NCI-H146 (cell line): ENCODE results near the gene REG4.
"Not testable (repeated sequence)": the region's sequence is repeated elsewhere in the genome, so short reads cannot be mapped to it uniquely, and the experiment has no call there.

Experiments
- DNase-seq: peaks from one replicate; lab custom pipeline; 2025; lab: John Stamatoyannopoulos, UW

The REG4 gene

GRCh38 chr1:119806489-119806888 is 4.8 kb downstream of the REG4 start:
- DNase-seq: no peak

GRCh38 chr1:119805746-119806145 is 5.5 kb downstream of the REG4 start:
- no peak for DNase-seq

DNA sequence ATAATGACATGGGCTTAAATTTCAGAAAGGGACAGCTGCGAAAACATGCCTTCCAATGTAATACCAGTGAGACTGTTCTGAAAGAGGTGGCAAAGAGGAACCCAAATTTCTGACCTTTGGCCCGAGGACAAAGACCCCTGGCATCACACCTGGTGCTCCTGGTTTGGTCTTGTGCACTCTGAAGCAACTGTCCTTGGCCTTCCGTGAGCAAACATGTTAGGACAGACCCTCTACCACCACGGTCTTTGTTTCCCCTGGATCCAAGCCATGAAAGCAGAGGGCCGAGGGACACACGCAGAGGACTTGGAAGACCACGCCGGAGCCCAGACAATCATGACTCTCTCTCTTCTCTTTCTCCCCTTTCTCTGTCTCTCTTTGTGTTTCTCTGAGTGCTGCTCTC is 6.0 kb downstream of the REG4 start:
- DNase-seq: no peak

- DNase-seq: no peak
These were observed 11.6 kb downstream of the REG4 start for GRCh38 chr1:119799599-119800177.

DNA sequence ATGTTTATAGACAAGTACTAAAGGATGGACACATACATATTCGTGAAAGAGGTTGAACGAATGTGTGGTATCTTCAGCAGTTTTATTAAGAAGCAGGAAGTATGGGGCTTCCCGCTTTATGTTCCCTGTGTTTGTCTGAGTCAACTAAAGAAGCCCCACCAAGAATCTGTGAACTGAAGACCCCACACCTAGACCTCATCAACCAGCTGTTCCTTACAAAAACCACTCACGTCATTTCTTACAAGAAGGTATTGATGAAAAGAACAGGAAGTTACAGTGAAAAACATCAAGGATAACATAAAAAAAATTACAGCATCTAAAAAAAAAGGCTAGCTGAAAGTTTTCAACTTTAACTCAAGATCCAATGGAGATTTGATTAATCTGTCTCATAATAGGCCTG is 12.3 kb downstream of the REG4 start:
- no peak for DNase-seq

- DNase-seq: no peak
These were observed 13.7 kb downstream of the REG4 start for GRCh38 chr1:119797606-119798005.

GRCh38 chr1:119797162-119797561 is 14.1 kb downstream of the REG4 start:
- DNase-seq: no peak

GRCh38 chr1:119795261-119796200 is 15.7 kb downstream of the REG4 start:
- DNase-seq: no peak

DNA sequence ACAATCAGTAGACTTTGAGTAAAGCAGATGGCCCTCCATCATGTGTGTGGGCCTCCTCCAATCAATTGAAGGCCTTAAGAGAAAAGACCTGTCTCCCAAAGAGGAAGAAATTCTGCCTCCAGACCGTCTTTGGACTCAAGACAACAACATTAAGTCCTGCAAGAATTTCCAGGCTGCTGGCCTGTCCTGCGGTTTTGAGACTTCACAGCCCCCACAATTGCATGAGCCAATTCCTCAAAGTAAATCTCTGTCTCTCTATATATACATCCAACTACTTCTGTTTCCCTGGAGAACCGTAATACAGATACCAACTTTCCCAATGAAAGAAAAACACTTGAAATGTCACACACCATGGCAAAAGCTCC is 16.4 kb downstream of the REG4 start:
- DNase-seq: no peak

DNA sequence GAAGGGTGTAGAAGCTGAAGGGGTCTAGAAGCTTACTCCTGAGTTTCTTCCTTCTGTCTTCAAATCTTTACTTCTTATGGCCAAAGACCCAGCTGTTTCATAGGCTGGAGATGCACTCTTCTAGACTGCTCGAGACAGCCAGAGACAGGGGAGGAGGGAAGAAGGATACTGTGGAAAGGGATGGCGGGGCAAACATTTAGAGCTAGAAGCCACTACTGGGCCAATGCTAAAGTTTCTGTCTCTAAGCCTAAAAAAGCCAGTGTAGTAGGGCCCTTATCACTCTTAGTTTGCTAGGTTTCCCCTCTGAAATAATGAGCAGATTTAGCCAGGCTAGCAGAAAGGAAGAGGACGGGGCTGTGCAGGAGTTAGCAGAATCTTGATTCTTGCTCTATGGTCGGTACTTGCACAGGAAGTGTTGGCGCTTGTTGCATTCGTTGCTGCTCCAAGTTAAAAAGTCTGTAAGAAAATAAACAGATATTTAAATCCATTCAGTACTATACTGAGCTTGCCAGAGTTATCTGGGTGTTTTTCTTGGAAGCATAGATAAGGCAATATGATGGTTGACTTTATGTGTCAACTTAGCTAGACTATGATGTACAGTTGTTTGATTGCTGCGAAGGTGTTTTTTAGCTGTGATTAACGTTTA is 16.9 kb downstream of the REG4 start:
- no peak for DNase-seq

- no peak for DNase-seq
These were observed 19.9 kb downstream of the REG4 start for GRCh38 chr1:119791377-119791776.

GRCh38 chr1:119790451-119791198 is 20.6 kb downstream of the REG4 start:
- no peak for DNase-seq

- DNase-seq: no peak
These were observed 23.5 kb downstream of the REG4 start for GRCh38 chr1:119787776-119788175.

- DNase-seq: not testable (repeated sequence)
These were observed 24.7 kb downstream of the REG4 start for GRCh38 chr1:119786473-119787050.

GRCh38 chr1:119786046-119786445 is 25.2 kb downstream of the REG4 start:
- not testable (repeated sequence) for DNase-seq

- no peak for DNase-seq
These were observed 27.0 kb downstream of the REG4 start for GRCh38 chr1:119784191-119784781.

GRCh38 chr1:119783354-119784185 is 27.7 kb downstream of the REG4 start:
- no peak for DNase-seq

- DNase-seq: no peak
These were observed 28.5 kb downstream of the REG4 start for GRCh38 chr1:119782631-119783325.

- DNase-seq: no peak
These were observed 29.6 kb downstream of the REG4 start for GRCh38 chr1:119781434-119782210.
